Tibial nerve (tissue), 3 donors: Measurements from ENCODE around the gene WDR64.

Experiments
- POLR2A ChIP-seq, 2 donors: fragments of 450-650 bp; IDR thresholded peaks; one replicate each; pipeline ENCODE4 v1.6.1; 2017; ENCODE audit warnings: antibody characterized with exemption in 2 of 2, mild to moderate bottlenecking in 2 of 2, moderate library complexity in 2 of 2
- TF ChIP-seq, protein P1 (sequence below), 5 experiments: fragments of 200-600 bp in 3 of 5; fragments of 450-650 bp in 2 of 5; sonication (generic) in 3 of 5; IDR thresholded peaks; one replicate each; pipeline ENCODE4 v1.5.1; 2016 to 2019; ENCODE audit warnings: antibody characterized with exemption in 5 of 5, mild to moderate bottlenecking in 3 of 5, moderate library complexity in 2 of 5

GRCh38 chr1:241606544-241606943, 45.5 kb upstream of the WDR64 start:
- no peak for TF ChIP-seq POLR2A (IDR thresholded peaks at IDR 0.05)
- TF ChIP-seq, protein P1, sequence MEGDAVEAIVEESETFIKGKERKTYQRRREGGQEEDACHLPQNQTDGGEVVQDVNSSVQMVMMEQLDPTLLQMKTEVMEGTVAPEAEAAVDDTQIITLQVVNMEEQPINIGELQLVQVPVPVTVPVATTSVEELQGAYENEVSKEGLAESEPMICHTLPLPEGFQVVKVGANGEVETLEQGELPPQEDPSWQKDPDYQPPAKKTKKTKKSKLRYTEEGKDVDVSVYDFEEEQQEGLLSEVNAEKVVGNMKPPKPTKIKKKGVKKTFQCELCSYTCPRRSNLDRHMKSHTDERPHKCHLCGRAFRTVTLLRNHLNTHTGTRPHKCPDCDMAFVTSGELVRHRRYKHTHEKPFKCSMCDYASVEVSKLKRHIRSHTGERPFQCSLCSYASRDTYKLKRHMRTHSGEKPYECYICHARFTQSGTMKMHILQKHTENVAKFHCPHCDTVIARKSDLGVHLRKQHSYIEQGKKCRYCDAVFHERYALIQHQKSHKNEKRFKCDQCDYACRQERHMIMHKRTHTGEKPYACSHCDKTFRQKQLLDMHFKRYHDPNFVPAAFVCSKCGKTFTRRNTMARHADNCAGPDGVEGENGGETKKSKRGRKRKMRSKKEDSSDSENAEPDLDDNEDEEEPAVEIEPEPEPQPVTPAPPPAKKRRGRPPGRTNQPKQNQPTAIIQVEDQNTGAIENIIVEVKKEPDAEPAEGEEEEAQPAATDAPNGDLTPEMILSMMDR (IDR thresholded peaks at IDR 0.05), result no peak
